Neural cell (in vitro differentiated cells): Measurements from ENCODE around the gene SOBP.

ENCODE experiments used
- CTCF ChIP-seq: fragments of 450-650 bp; IDR thresholded peaks from 2 replicates; pipeline ENCODE4 v1.5.1; 2014; ENCODE audit warnings: antibody characterized with exemption, mild to moderate bottlenecking, moderate library complexity; ENCODE audit not compliant: poor library complexity, severe bottlenecking
- EP300 ChIP-seq: fragments of 450-650 bp; conservative IDR thresholded peaks from 2 replicates; pipeline ENCODE4 v1.6.1; 2014; ENCODE audit warnings: antibody characterized with exemption, mild to moderate bottlenecking, moderate library complexity; ENCODE audit not compliant: poor library complexity, severe bottlenecking
- EZH2 ChIP-seq: fragments of 200-600, 300-800 bp; shearing (Covaris generic), sonication (generic); IDR thresholded peaks from 2 replicates; pipeline ENCODE4 v1.6.1; 2014; ENCODE audit warnings: antibody characterized with exemption, low read length, borderline replicate concordance, mild to moderate bottlenecking; ENCODE audit not compliant: insufficient read depth, poor library complexity, severe bottlenecking
- POLR2AphosphoS5 ChIP-seq: IDR thresholded peaks from 2 replicates; pipeline ENCODE4 v1.6.1; 2012
- RAD21 ChIP-seq: fragments of 450-650 bp; conservative IDR thresholded peaks from 2 replicates; pipeline ENCODE4 v1.6.1; 2014; ENCODE audit warnings: antibody characterized with exemption, mild to moderate bottlenecking, moderate library complexity
- REST ChIP-seq: IDR thresholded peaks from 2 replicates; pipeline ENCODE4 v1.6.1; 2012; ENCODE audit warnings: borderline replicate concordance
- SMC3 ChIP-seq: fragments of 450-650 bp; conservative IDR thresholded peaks from 2 replicates; pipeline ENCODE4 v1.6.1; 2014; ENCODE audit warnings: antibody characterized with exemption, mild to moderate bottlenecking, moderate library complexity; ENCODE audit not compliant: poor library complexity

DNA sequence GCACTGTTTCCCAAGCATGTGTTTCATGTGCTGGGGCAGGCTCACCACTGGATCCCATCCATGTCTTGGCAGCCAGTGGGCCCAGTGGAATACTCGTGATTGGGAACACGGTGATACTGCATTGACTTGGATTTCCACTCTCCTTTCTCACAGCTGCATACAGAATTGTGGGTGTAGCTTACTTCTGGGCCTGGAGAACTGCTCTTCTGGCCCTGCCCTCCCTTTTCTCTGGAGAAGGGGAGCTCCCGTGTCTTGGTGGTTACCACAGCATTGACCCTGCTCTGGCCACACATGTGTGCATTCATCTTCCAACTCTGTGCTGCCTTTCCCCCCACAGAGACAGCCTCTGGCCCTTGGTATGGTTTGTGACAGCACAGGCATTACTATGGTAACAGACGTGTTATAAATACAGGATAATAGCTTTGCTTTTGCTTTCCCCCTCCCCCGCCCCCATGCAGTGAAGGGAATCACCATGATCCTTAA lies 21.6 kb downstream of the SOBP start:
- TF ChIP-seq CTCF = no peak
- TF ChIP-seq EZH2 = no peak
- peak; percentile 29 for TF ChIP-seq RAD21
- peak; percentile 77 for TF ChIP-seq EP300
- peak; percentile 62 for TF ChIP-seq POLR2AphosphoS5
- peak; percentile 62 for TF ChIP-seq REST
- no peak for TF ChIP-seq SMC3
